HG03432 (cell line): ENCODE measurements around the gene ECE1.

Experiments used
- ATAC-seq: cut with Tn5 transposase; IDR thresholded peaks from one replicate; pipeline ENCODE4 v1.9.1; 2021; ENCODE audit warnings: mild to moderate bottlenecking, moderate library complexity; ENCODE audit not compliant: unreplicated experiment

The ECE1 gene

DNA sequence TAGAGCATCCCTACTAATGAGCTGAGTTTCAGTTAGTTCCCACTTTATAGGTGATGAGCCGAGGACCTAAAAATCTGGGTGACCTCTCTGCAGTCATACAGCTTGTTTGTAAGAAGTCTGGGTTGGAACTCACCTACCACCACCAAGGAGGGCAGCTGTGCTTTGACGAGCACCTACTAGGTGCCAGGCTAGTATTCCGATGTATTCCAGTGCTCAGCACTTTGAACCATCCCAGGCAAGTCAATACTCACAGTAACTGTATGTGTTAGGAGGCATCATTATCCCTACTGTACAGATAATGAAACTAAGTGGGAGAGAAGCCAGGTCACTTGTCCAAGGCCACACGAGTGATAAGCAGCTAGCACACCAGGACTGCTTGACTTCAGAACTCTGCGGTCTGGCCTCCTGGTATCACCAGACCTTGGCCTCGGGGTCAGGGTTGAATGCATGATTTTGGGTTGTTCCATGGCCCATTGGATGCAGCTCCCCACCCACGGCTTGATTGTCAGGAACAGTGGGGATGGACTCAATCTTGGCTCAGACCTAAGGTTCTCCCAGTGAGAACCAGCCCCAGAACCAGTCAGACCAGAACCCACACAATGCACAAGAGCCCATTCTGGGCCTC is 20.7 kb downstream of the ECE1 start:
- no peak for ATAC-seq

GRCh38 chr1:21268281-21269239 is 21.7 kb downstream of the ECE1 start:
- no peak for ATAC-seq

DNA sequence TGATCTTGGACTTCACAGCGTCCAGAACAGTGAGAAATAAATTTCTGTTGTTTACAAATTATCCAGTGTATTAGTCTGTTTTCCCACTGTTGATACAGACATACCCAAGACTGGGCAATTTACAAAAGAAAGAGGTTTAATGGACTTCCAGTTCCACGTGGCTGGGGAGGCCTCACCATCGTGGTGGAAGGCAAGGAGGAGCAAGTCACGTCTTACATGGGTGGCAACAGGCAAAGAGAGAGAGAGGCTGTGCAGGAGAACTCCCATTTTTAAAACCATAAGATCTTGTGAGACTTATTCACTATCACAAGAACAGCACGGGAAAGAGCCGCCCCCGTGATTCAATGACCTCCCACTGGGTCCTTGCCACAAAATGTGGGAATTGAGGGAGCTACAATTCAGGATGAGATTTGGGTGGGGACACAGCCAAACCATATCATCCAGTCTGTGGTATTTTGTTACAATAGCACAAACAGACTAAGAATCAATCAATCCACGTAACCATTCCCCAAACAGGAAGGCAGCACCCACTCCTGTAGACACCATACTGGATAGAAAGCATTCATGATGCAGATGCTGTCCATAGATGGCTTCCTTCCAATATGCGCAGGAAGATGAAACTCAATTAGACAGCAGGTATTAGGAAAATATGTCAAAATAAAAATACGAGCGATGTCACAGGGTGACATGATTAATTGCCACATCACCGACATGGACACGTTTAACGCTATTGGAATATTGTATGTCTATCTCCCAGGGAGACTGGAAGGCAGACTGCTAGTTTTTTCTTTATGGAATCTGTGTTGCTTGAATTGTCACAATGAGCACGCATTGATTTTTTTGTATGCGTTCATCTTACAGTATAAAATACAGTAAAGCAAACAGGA is 22.8 kb downstream of the ECE1 start:
- no peak for ATAC-seq

- no peak for ATAC-seq
These were observed 24.0 kb downstream of the ECE1 start for GRCh38 chr1:21266119-21266774.

- ATAC-seq, result no peak
These were observed 24.6 kb downstream of the ECE1 start for GRCh38 chr1:21265644-21266043.

DNA sequence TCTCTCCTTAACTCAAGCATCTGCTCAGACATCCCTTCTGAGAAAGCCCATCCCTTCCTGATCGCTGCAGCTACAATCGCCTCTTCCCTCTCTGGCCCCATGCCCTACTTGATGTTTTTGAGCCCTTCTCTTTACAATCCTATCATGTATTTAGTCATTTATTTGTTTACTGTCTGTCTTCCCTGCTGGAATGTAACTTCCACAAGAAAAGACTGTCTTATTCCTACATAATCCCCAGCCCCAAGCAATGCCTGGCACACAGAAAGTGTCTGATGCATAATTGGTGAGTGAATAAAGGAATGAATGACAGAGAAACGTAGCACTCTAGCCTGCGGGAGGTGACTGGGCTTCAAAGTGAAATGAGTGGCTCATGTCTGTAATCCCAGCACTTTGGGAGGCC is 25.4 kb downstream of the ECE1 start:
- no peak for ATAC-seq

- ATAC-seq, result no peak
These were observed 26.5 kb downstream of the ECE1 start for GRCh38 chr1:21263653-21264225.

DNA sequence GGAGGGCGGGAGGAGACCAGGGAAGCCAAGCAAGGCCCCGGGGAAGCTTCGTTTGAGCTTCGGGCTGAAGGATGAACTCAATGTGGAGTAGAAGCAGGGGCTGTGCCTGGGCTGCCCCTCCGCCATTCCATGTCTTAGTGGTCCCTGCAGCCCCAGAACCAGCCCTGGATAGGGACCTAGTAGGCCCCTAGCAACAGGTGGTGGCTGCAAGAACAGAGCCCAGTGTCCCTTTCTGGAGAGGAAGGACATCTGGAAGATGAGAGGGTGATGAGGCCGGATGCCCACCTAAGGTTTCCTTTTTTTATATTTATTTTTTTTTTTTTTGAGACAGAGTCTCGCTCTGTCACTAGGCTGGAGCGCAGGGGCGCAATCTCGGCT is 27.2 kb downstream of the ECE1 start:
- no peak for ATAC-seq

DNA sequence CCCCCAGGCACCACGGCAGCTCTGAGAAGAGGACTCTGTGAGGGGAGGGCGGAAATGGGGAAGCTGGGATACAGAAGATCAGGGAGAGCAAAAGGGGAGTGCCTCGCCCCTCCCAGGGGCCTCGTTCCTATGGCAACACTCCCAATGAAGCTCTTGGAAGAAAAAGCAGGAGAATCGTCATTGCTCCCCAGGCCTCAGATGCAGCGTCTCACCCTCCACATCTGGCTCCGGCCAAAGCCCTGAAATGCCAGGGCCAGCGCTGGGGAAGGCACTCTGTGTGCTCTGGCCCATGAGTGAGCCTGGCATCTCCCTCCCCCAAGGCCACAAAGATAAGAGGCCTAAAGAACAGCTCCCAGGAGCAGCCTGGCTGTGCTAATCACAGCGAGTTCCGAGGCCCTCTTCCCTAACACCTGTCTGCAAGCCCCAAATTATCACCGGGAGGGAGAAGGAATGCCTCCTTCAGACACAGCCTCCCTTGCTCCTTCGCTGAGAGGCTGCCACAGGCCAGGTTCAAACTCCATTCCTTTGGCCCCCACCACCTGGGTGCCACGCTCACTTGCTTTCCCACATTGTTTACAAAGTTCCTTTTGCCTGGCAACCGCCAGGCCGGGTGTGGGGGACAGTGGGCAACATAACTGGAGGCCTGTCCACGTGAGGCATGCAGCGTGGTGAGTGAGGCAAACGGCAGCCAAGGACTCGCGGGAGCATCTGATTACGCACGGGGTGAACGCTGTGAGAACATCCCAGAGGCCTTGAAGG is 27.8 kb downstream of the ECE1 start:
- no peak for ATAC-seq

DNA sequence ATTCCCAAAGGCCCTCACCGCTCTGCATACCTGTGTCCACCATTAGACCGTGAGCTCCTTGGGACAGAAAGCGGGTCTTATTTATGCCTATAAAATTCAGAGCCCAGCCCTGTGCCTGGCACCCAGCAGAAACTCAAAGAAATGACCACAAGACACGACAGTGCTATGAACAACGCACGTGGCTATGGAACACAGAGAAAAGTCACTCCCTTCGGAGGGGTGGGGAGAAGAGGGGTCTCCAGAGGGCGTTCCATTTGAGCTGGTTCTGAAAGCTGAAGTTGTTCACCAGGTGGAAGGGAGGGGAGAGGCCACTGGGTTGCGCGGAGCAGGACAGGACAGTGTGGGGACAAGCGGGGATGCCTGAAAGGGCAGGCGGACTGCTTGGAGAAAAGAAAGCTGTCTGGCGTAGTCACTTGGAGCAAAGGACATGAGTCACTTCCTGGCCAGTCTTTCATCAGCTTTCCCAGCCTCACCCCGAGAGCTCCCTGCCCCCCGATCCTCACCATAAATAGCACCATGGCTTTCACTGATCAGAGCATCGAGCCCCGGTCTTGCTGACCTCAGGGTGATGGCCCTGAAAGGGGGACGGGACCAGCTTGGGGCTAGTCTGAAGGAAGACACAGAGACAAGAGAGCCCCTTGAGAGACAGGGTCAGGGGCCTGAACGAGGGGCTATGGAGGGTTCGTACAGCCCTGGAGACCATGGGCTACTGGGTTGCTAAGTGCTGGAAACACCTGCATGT is 28.5 kb downstream of the ECE1 start:
- ATAC-seq, result no peak

GRCh38 chr1:21260405-21261125 is 29.7 kb downstream of the ECE1 start:
- no peak for ATAC-seq

- no peak for ATAC-seq
These were observed 30.8 kb downstream of the ECE1 start for GRCh38 chr1:21259316-21260076.

- ATAC-seq, result no peak
These were observed 31.7 kb downstream of the ECE1 start for GRCh38 chr1:21258331-21259134.

DNA sequence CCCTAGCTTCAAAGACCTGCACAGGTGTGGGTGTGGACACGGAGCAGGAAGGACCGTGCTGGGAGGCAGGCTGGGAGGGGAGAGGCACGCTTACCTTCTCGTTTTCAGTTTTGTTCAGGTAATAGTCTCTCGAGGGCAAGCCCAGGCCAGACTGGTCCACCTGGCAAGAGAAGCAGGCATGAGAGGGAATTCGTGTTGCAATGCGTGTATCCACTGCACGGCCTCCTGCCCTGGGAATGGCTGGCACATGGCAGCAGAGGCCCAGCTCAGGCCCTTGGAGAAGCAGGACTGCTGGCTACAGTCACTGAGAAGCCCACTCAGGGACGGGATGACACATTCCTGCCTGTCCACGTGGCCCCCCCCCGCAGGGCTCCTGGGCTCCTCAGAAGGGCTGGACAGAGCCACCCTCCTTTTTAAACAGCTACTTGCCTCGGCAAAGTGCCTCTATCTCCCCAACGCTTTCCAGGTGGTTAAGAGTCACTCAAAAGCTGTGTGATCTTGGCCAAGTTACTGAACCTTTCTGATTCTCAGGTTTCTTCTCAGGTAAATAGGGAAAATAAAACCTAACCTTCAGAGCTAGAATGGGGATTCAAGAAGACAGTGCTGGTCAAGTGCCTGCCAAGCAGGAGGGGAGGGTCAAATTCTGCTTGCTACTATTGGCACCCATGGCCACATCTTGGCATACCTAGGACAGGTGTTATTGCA is 32.7 kb downstream of the ECE1 start:
- ATAC-seq, result no peak

DNA sequence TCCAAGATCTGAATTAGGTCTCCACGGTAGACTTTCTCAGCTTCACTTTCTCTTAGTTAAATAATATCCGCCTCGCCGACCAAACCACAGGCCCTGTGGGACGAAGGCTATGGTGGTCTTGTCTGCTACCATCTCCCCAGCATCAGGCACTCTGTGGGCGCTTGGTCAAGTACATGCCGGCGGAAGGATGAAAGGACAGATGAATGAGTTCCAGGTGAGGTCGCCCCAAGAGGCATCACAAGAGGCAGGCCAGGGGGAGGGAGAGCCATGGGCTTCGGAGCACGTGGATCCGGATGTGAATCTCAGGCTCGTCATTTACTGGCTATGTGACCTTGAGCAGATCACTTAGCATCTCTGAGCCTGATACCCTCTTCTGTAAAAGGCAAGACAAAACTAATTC is 33.5 kb downstream of the ECE1 start:
- no peak for ATAC-seq

- no peak for ATAC-seq
These were observed 34.3 kb downstream of the ECE1 start for GRCh38 chr1:21255943-21256320.
